Mesothelial cell of epicardium (in vitro differentiated cells): ENCODE results near the gene SBK3. TPM values are rescaled to one million over a fixed set of nuclear protein-coding genes. Genes with fewer than 3 reads are reported as not detected.

ENCODE experiments used
- DNase-seq, 2 experiments: peaks; one replicate each; pipeline ENCODE4 v3.0.0; 2021; ENCODE audit warnings: low spot score in 2 of 2; ENCODE audit not compliant: unreplicated experiment in 2 of 2
- H3K27ac Mint-ChIP-seq: 2 replicates; pipeline ENCODE4 v1.8.0; 2021; ENCODE audit warnings: mixed read lengths
- H3K27me3 Mint-ChIP-seq: 2 replicates; pipeline ENCODE4 v1.8.0; 2021; ENCODE audit warnings: low read depth, mixed read lengths
- H3K36me3 Mint-ChIP-seq: 2 replicates; pipeline ENCODE4 v1.8.0; 2021; ENCODE audit warnings: mixed read lengths
- H3K4me1 Mint-ChIP-seq: 2 replicates; pipeline ENCODE4 v1.8.0; 2021; ENCODE audit warnings: mixed read lengths
- H3K4me3 Mint-ChIP-seq: 2 replicates; pipeline ENCODE4 v1.8.0; 2021; ENCODE audit warnings: mild to moderate bottlenecking, moderate library complexity, mixed read lengths
- H3K9me3 Mint-ChIP-seq: 2 replicates; pipeline ENCODE4 v1.8.0; 2021; ENCODE audit warnings: mixed read lengths
- total RNA-seq: library from RNA; stranded (reverse); gene quantifications from 3 replicates; pipeline ENCODE4 v1.2.1, GENCODE V29; 2021
- TF ChIP-seq, protein P1 (sequence below): fragments of 200-600 bp; sonication (generic); IDR thresholded peaks from one replicate; pipeline ENCODE4 v1.5.0; 2021; ENCODE audit warnings: antibody characterized with exemption; ENCODE audit not compliant: unreplicated experiment

Gene SBK3
- total RNA-seq, 1 donor from 2014 or later, result not detected

- peaks cover 3% of the 10 kb centered on the region for H3K27me3 Mint-ChIP-seq
- H3K27ac Mint-ChIP-seq, result no peak overlapping the region
- no peaks in the 10 kb centered on the region for H3K9me3 Mint-ChIP-seq
- TF ChIP-seq, protein P1, sequence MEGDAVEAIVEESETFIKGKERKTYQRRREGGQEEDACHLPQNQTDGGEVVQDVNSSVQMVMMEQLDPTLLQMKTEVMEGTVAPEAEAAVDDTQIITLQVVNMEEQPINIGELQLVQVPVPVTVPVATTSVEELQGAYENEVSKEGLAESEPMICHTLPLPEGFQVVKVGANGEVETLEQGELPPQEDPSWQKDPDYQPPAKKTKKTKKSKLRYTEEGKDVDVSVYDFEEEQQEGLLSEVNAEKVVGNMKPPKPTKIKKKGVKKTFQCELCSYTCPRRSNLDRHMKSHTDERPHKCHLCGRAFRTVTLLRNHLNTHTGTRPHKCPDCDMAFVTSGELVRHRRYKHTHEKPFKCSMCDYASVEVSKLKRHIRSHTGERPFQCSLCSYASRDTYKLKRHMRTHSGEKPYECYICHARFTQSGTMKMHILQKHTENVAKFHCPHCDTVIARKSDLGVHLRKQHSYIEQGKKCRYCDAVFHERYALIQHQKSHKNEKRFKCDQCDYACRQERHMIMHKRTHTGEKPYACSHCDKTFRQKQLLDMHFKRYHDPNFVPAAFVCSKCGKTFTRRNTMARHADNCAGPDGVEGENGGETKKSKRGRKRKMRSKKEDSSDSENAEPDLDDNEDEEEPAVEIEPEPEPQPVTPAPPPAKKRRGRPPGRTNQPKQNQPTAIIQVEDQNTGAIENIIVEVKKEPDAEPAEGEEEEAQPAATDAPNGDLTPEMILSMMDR, result no peak
- DNase-seq, result no peak
- peaks cover 5% of the 10 kb centered on the region for H3K4me1 Mint-ChIP-seq
- H3K4me3 Mint-ChIP-seq, result no peak overlapping the region
- H3K36me3 Mint-ChIP-seq, result no peaks in the 10 kb centered on the region
Measured at GRCh38 chr19:55529636-55530234, 15.6 kb downstream of the SBK3 start.

DNA sequence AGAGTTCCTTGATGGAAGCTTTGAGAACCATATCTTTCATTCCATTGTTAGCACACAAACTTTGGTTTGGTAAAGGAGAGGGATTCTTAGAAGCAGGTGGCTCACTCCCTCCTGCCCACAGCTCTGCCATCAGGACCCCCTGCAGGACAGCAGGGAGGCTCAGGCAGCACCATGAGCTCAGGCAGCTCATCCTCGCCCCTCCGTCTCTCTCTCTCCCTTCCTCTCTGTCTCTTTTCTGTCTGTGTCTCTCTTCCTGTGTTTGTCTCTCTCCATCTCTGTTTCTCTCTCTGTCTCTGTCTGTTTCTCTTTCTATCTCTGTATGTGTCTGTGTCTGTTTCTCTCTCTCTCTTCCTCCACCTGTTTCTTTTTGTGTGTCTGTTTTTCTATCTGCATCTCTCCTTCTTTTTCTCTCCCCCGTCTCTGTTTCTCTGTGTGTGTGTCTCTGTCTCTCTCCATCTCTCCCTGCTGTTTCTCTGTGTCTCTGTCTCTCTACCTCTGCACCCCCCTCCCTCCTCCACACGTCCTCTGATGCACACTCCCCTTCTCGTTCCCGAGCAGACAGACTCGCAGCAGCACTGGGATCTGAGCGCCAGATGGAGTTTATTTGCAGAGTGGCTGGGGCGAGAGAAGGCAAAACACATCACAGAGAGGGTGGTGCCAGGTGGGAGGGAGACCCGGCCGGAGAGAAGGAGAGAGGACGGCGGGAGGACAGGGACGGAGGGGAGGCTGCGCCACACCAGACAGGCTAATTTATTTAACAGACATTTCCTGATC lies 17.1 kb downstream of the SBK3 start:
- peaks cover 8% of the 10 kb centered on the region for H3K27me3 Mint-ChIP-seq
- H3K4me3 Mint-ChIP-seq, result no peak overlapping the region
- H3K4me1 Mint-ChIP-seq, result peaks cover 5% of the 10 kb centered on the region
- TF ChIP-seq, protein P1, result no peak
- H3K36me3 Mint-ChIP-seq, result no peaks in the 10 kb centered on the region
- H3K27ac Mint-ChIP-seq, result no peak overlapping the region
- DNase-seq, result no peak
- no peaks in the 10 kb centered on the region for H3K9me3 Mint-ChIP-seq

GRCh38 chr19:55527197-55528029 lies 17.9 kb downstream of the SBK3 start:
- Mint-ChIP-seq H3K27ac (no peak overlapping the region), H3K4me3 (no peak overlapping the region), H3K27me3 (peaks cover 8% of the 10 kb centered on the region), H3K9me3 (no peaks in the 10 kb centered on the region), H3K36me3 (no peaks in the 10 kb centered on the region), H3K4me1 (peaks cover 5% of the 10 kb centered on the region)
- DNase-seq, result no peak
- TF ChIP-seq, protein P1, result no peak

DNA sequence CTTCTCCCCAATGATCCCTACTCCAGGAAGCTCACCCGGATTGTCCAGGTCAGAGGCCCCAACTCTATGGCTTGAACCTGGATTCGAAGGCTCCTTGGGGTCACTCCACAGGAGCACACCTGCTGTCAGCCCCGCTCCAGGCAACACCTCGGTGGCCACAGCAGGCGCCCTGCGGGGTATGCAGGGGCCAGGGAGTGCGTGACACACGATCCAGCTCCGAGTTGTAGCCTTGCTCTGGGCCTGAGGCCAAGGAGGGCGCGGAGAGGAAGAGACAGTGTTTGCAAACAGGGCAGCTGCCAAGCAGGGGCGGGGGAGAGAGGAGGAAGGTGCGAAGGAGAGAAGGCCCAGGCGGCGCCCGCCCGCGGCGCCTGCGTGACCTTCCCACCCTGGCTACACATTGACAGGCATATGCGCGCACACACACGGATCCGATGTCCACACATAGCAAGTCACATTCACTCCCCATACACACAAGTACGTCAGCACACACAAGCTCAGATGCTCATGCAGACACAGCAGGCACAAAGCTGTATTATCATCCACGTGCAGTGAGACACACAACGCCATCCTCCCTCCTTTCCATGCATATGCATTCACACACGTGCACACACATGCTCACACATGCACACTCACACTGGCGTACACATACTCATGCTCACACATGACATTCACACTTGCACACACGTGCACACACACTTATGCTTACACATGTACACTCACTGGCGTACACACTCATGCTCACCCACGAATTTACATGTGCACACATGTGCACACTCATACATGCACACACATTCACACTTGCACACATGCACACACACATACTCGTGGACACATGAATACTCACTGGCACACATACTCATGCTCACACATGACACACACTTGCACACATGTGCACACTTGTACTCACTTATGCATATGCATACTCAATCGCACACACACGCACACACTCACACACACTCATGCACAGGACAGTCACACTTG lies 18.8 kb downstream of the SBK3 start:
- Mint-ChIP-seq H3K36me3 (no peaks in the 10 kb centered on the region), H3K27ac (no peak overlapping the region), H3K27me3 (peaks cover 8% of the 10 kb centered on the region), H3K9me3 (no peaks in the 10 kb centered on the region), H3K4me1 (peaks cover 5% of the 10 kb centered on the region), H3K4me3 (no peak overlapping the region)
- no peak for DNase-seq
- TF ChIP-seq, protein P1, result no peak
